Nephron (organoid): Measurements from ENCODE around the gene CDH23.

Source experiments
- H3K27ac Mint-ChIP-seq, 3 experiments: 2 replicates each; pipeline ENCODE4 v1.8.0; 2020; ENCODE audit warnings: mixed read lengths in 3 of 3, mild to moderate bottlenecking in 2 of 3, moderate library complexity in 1 of 3
- H3K27me3 Mint-ChIP-seq: 2 replicates; pipeline ENCODE4 v1.8.0; 2021; ENCODE audit warnings: low read depth, mild to moderate bottlenecking, moderate library complexity, mixed read lengths
- H3K36me3 Mint-ChIP-seq: 2 replicates; pipeline ENCODE4 v1.8.0; 2020; ENCODE audit warnings: low read depth, mixed read lengths
- H3K4me1 Mint-ChIP-seq: 2 replicates; pipeline ENCODE4 v1.8.0; 2020; ENCODE audit warnings: mixed read lengths
- H3K4me3 Mint-ChIP-seq, 3 experiments: 2 replicates each; pipeline ENCODE4 v1.8.0; 2020; ENCODE audit warnings: mild to moderate bottlenecking in 3 of 3, mixed read lengths in 3 of 3, moderate library complexity in 2 of 3
- H3K9me3 Mint-ChIP-seq: 2 replicates; pipeline ENCODE4 v1.8.0; 2020; ENCODE audit warnings: mixed read lengths
- CTCF ChIP-seq, 3 experiments: fragments of 200-600 bp; sonication (generic); IDR thresholded peaks; one replicate each; pipeline ENCODE4 v1.5.0; 2021; ENCODE audit warnings: antibody characterized with exemption in 3 of 3; ENCODE audit not compliant: unreplicated experiment in 3 of 3

CDH23 gene

DNA sequence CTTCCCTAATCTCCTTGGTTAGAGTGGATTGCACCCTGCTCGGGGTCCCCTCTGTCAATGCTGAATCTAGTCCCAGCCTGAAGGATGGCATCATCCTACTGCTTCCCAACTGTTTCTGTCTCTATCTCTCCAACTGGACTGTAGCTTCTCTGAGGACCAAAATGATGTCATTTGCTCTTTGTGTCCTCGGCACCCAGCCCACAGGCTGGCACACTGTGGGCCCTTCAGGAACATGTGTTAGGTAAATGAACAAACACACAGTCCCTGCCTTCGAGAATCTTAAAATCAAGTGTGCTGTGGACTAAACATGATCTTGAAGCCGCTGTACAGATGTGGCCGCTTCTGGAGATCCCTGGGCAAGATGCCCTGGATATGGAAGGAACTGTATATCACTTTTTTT is 5.0 kb upstream of the CDH23 start:
- Mint-ChIP-seq H3K27ac (no peak overlapping the region), H3K4me3 (no peak overlapping the region), H3K27me3 (peaks cover 58% of the 10 kb centered on the region), H3K9me3 (no peaks in the 10 kb centered on the region), H3K4me1 (no peaks in the 10 kb centered on the region), H3K36me3 (no peaks in the 10 kb centered on the region)
- TF ChIP-seq CTCF (IDR thresholded peaks at IDR 0.05; ENCODE audit: unreplicated experiment in 3 of 3), result no peak

GRCh38 chr10:71392292-71392691 is 4.4 kb upstream of the CDH23 start:
- no peaks in the 10 kb centered on the region for H3K4me1 Mint-ChIP-seq
- H3K27me3 Mint-ChIP-seq, result peaks cover 56% of the 10 kb centered on the region
- H3K9me3 Mint-ChIP-seq, result no peaks in the 10 kb centered on the region
- H3K4me3 Mint-ChIP-seq, result no peak overlapping the region
- H3K36me3 Mint-ChIP-seq, result no peaks in the 10 kb centered on the region
- H3K27ac Mint-ChIP-seq, result no peak overlapping the region
- no peak for TF ChIP-seq CTCF (IDR thresholded peaks at IDR 0.05; ENCODE audit: unreplicated experiment in 3 of 3)

GRCh38 chr10:71392791-71393781 is 3.6 kb upstream of the CDH23 start:
- no peak overlapping the region for H3K4me3 Mint-ChIP-seq
- peaks cover 2% of the 10 kb centered on the region for H3K4me1 Mint-ChIP-seq
- H3K9me3 Mint-ChIP-seq, result no peaks in the 10 kb centered on the region
- TF ChIP-seq CTCF (IDR thresholded peaks at IDR 0.05; ENCODE audit: unreplicated experiment in 3 of 3), result no peak
- H3K36me3 Mint-ChIP-seq, result no peaks in the 10 kb centered on the region
- peaks cover 64% of the 10 kb centered on the region for H3K27me3 Mint-ChIP-seq
- H3K27ac Mint-ChIP-seq, result no peak overlapping the region

- H3K4me3 Mint-ChIP-seq, result no peak overlapping the region
- no peak overlapping the region for H3K27ac Mint-ChIP-seq
- TF ChIP-seq CTCF (IDR thresholded peaks at IDR 0.05; ENCODE audit: unreplicated experiment in 3 of 3), result no peak
- H3K36me3 Mint-ChIP-seq, result no peaks in the 10 kb centered on the region
- peaks cover 73% of the 10 kb centered on the region for H3K27me3 Mint-ChIP-seq
- no peaks in the 10 kb centered on the region for H3K9me3 Mint-ChIP-seq
- H3K4me1 Mint-ChIP-seq, result peaks cover 5% of the 10 kb centered on the region
Observed at GRCh38 chr10:71393841-71394475, 2.8 kb upstream of the CDH23 start.

- H3K27ac Mint-ChIP-seq, result no peak overlapping the region
- no peaks in the 10 kb centered on the region for H3K36me3 Mint-ChIP-seq
- TF ChIP-seq CTCF (IDR thresholded peaks at IDR 0.05; ENCODE audit: unreplicated experiment in 3 of 3), result no peak
- peaks cover 75% of the 10 kb centered on the region for H3K27me3 Mint-ChIP-seq
- H3K4me1 Mint-ChIP-seq, result peaks cover 5% of the 10 kb centered on the region
- peak overlapping the region in 1 of 3 experiments; percentile 71 for H3K4me3 Mint-ChIP-seq
- H3K9me3 Mint-ChIP-seq, result no peaks in the 10 kb centered on the region
Observed at GRCh38 chr10:71394926-71395562, 1.7 kb upstream of the CDH23 start.
